Liver (tissue), 3 donors: ENCODE data around the gene ARID3B.

Experiments
- ATF3 ChIP-seq: IDR thresholded peaks from 2 replicates; pipeline ENCODE4 v1.6.1; 2016; ENCODE audit warnings: antibody characterized with exemption
- CTCF ChIP-seq: fragments of 150-350 bp; IDR thresholded peaks from 2 replicates; pipeline ENCODE4 v1.5.1; 2017; ENCODE audit warnings: improper control_type of control experiment, low read depth, low read length; ENCODE audit not compliant: missing input control
- FOXA2 ChIP-seq: IDR thresholded peaks from 2 replicates; pipeline ENCODE4 v1.6.1; 2016; ENCODE audit warnings: antibody characterized with exemption
- RAD21 ChIP-seq, 2 donors: IDR thresholded peaks; 2 replicates each; pipeline ENCODE4 v1.6.1; 2016; ENCODE audit warnings: antibody characterized with exemption in 2 of 2, mild to moderate bottlenecking in 2 of 2
- REST ChIP-seq: IDR thresholded peaks from 2 replicates; pipeline ENCODE4 v1.6.1; 2016; ENCODE audit warnings: antibody characterized with exemption, mild to moderate bottlenecking
- TAF1 ChIP-seq: conservative IDR thresholded peaks from 2 replicates; pipeline ENCODE4 v1.6.1; 2016; ENCODE audit warnings: antibody characterized with exemption, mild to moderate bottlenecking
- YY1 ChIP-seq: IDR thresholded peaks from 2 replicates; pipeline ENCODE4 v1.6.1; 2016; ENCODE audit warnings: antibody characterized with exemption, mild to moderate bottlenecking
- donor health status: healthy.
- donor health status: healthy.

- TF ChIP-seq CTCF (no peak), RAD21 (IDR thresholded peaks at IDR 0.05) (no peak), FOXA2 (no peak), REST (no peak), TAF1 (no peak), YY1 (no peak), ATF3 (no peak)
Observed at GRCh38 chr15:74613953-74614743, 73.1 kb downstream of the ARID3B start.
